Activated CD8-positive, alpha-beta memory T cell treated with anti-CD3 and anti-CD28 coated beads, Interleukin-2, amount 50 U/mL, for 4 hours (primary cell): ENCODE measurements around the gene CIDEB.

Source experiments
- DNase-seq: peaks from one replicate; pipeline ENCODE4 v3.0.0-alpha.2; 2020

CIDEB gene

DNA sequence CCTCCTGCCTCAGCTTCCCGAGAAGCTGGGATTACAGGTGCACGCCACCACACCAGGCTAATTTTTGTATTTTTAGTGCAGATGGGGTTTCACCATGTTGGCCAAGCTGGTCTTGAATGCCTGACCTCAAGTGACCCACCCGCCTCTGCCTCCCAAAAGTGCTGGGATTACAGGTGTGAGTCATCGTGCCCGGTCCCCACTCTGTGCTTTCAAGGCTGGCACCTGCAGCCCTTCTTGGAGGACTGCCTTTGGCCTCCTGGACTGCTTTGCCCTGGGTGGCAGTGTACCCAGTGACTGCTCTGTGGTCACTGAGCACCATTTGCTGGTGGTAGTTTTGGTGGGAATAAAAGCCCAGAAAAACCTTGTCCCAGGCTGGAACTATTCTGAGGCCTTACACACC, 20.8 kb downstream of the CIDEB start:
- no peak for DNase-seq

DNA sequence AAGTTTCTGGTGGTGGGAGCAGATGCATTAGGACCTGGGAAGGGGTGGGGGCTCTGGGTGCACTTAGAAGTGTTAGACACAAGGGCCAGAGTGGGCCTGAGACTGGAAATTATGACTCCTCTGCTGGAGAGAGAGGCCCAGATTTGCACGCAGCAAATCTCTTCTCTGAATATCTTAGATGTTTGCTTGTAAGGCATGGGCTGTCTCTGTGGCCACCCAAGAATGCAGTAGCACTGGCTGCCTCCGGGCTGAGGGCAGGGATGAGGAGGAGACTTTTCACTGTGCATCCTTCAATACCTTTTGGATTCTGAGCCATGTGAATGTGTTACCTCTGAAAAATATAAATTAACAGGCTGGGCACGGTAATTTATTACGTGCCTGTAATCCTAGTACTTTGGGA, 22.4 kb downstream of the CIDEB start:
- no peak for DNase-seq

DNA sequence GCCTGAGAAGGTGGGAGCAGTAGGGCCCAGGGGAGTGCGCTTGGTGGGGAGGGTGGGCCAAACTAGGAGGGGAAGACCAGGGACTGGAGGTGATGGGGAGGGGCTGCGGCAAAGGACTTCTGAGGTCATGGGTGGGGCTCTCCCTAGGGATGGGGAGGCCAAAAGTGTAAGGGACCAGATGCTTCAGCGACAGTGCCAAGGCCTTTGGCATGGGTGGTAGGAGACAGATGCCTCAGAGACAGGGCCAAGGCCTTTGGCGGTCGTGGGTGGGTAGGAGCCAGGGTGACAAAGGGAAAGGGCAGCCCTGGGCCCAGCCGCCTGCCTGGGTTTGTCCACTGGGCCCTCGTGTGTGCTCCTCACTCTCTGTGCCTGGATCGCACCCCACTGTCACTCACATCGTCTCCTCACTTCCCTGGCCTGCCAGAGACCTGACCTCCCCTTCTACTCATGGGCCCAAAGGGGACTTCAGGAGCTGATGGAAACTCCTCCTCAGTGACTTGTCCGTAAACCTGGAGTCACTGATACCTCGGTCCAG, 23.2 kb downstream of the CIDEB start:
- DNase-seq, result no peak

DNA sequence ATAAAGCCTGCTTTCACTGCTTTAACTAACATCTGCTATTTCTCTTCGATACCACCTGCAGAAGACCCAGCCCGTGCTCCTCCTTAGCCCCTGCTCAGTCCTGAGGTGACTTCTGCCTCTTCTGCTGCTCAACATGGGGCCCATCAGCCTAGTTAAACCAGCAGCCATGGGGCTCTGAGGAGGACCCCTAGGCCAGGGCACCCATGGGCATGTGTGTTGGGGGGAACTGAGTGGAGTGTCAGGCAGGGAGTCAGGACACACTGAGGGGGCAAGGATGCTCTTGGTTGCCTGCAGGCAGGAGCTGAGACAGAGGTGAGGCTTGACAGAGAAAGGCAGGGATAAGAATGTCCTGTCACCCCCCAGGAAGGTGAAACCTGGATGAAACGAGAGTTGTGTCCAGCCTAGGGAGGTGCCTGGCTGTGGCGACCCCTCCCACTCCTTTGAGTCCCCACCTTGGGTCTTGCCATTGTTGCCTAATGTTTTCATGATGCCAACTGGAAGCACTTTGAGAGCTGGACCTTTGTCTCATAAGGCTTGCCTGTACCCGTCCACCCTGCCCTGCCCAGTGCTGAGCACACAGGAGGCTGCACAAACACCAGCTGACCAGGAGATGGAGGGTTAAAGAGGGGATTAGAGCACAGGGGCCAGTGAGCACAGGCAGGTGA, 23.8 kb downstream of the CIDEB start:
- no peak for DNase-seq

DNA sequence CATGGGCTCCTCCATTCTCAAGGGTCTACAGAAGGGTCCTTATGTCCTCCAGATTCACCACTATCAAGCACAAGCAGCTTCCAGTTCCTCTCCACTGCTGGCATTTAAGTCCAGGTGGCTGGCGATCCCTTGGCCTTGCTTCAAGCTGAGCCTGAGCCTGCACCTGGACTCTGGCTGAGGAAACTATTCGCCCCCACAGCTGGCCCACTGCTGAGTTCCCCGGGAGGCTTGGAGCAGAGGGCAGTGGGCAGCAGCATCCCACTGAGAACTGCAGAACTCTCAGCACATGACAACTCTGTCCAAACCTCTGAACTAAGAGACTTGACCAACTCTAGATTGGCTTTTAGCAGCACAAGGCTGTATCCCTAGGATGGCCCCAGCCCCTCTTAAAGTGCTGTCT, 25.0 kb downstream of the CIDEB start:
- no peak for DNase-seq

DNA sequence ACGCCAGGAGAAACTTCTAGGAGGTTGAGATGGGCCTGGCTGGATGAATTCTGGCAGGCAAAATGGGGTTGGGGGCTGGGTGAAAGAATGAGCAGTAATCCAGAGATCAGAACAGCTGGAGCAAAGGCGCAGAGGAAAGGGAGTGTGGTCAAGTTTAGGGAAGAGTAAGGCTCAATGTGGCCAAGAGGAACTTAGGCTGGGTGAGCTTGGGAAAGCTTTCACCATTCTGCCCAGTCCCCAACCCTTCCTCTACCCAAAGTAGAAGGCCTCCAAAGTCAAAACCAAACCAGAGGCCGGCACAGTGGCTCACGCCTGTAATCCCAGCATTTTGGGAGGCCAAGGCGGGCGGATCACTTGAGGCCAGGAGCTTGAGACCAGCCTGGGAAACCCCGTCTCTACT, 26.1 kb downstream of the CIDEB start:
- no peak for DNase-seq

DNA sequence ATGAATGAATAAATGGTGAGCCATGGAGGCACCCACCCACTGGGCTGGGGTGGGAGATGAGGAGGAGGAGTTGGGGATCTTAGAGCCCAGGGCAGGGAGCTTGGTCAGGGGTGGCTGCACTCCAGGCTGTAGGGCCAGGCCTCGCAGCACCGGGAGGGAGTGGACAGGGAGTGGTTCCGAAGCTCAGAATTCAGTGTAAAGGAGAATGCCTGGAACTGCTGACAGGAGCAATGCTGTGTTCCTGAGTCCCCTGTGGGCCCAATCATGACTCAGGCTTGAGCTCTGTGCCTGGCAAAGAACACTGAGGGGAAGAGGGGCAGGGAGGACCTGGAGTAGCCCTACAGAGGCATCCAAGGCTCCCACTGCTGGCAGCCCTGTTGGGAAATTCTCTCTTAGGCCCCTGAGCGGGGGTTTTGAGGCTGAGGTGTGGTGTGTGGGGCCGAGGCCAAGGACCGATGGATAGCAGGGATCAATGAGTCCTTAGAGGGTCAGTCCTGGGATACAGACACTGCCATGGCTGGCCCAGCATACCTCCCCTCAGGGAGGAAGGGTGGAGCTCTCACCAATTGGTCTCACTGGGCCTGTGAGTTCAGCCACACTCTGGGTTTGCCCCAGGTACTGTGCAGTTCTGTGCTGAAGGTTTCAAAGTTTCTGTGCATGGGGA, 26.8 kb downstream of the CIDEB start:
- no peak for DNase-seq

DNA sequence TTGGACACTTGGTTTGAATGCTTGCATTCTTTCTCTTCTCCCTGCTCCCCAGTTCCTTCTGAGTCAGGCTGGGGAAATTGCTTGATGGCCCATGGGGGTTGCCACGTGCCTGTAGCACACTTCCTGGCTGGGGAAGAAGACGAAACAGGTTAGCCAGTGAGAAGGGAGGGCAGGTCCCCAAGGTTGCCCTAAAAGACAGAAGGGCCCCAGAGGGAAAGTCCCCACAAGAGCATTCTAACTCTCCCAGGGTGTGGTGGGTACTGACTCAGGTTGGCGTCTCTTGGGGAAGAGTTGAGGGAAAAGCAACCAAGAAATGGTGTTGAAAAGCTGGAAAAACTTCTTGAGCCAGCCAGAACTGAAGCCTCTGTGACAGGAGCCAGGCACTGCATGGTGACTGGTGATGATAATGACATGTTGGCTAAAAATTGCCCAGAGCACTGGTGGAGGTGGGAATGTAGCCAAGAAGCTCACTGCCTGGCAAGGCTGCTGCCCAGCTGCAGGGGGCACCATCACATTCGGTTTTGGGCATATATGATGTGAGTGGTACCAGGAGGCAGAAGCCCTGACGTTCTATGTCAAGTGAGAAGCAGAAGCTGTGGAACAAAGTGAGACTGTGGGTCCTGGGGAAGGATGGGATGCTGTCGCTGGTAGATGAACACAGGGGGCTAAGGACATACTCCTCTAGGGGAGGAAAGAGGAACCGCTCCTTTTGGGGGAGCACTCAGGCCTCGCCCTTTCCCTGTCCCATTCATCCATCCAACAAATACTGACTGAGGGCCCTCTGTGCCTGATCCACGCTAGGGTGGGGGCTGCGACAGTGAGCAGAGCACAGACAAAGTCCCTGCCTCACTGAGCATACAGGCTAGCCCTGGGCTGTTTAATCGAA, 28.2 kb downstream of the CIDEB start:
- DNase-seq, result peak; percentile 28

DNA sequence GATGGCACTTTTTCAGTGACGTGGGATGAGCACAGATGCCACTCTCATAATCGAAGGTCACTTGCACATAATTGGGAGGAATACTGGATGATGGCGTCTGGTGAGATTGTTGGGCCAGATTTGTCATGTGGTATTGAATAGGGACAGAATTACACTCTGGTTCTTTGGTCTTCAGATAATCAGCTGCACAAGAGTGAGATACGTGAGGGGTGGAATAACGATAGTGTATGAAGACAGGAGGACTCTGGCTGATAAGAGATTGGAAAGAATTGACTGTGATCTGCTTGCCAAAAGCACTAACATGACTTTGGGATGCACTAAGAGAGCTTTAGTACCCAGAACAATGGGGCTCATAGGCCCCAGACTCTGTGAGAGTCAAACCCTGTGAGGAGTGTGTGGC, 29.4 kb downstream of the CIDEB start:
- DNase-seq, result no peak

DNA sequence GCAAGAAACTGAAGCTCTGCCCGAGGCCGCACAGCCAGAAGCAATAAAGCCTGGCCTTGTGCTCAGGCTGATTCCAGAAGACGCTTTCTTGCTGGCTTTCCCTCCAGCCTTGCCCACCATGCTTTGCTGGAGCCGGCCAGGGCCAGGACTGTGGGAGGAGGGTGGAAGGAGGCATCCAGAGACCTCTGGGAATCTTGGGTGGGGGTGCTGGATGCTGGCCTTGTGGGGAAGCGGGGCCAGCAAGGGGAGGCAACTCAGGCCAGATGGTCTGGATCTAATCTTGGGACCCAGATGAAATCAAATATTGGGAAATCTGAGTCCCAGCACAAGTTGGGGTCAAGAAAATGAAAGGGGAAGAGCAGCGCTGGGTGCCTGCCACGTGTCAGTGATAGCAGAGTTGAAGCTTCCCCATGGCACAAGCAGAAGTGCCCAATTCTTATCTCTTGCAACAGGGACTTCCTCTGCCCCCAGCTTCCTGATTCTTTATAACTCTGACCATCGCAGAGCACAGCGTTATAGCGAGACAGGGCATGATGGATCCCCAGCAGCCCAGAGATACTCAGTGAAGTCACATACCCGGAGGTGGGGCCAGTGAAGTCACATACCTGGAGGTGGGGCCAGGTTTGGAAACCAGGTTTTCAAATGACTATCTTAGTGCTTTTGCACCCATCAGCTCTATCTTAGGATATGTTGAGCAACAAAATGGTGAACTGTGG, 30.0 kb downstream of the CIDEB start:
- DNase-seq, result no peak

DNA sequence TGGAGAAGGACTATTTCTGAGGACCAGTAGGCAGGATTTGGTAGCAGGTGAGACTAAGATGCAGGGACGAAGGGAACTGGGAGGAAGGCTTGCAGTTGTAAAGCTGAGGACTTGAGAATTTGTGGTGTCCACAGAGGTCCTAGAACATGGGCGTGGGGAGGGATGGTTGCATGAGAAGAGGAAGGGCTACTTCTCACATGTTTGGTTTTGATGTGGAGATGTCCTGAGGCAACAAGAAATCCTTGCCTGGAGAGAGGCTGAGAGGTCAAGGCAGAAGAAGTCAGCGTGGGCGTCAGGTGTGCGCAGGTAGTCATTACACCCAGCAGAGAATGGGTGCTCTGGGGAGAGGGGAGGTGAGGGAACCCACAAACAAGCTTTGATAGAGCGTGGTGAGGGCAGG, 30.7 kb downstream of the CIDEB start:
- DNase-seq, result no peak

DNA sequence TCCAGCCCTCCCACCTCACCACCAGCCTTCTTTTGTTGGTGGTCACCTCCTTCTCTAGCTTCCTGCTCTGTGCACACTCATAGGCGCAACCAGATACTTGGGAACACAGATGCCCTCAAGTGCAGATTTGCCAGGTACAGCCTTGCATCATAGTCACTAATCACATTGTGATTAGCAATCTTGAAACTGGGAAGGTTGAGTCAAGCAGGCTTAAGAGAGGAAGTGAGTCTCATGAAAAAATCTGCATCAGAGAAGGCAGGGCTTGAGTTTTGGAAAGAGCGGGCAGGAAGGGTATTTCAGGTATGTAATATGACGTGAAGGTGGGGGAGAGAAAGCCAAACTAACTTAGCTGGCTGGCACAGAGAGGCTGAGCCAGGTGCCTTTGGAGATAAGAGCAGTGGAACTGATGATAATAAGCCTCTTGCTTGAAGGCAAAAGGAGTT, 33.7 kb downstream of the CIDEB start:
- no peak for DNase-seq

DNA sequence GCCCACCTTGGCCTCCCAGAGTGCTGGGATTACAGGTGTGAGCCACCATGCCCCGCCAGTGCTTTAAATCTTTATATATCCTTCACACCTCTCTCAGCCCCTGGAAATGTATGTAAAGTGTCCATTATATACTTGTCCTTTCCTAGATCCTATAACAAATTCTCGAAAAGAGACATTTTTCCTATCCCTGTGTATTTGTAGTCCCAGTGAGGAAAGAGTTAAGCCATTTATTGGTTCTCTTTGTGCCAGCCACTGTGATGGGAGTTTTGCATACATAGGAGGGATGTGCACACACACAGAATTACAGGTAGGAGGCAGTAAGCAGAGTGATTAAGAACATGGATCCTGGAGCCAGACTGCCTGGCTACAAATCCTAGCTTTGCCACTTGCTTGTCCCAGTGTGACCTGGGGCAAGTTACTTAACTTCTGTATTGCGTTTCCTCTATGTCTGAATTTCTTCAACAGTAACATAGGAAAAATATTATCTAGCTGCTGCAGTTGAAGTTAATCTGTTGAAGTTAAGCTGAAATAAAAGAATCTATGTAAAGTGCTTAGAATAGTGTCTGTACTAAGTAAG, 34.3 kb downstream of the CIDEB start:
- DNase-seq, result no peak

DNA sequence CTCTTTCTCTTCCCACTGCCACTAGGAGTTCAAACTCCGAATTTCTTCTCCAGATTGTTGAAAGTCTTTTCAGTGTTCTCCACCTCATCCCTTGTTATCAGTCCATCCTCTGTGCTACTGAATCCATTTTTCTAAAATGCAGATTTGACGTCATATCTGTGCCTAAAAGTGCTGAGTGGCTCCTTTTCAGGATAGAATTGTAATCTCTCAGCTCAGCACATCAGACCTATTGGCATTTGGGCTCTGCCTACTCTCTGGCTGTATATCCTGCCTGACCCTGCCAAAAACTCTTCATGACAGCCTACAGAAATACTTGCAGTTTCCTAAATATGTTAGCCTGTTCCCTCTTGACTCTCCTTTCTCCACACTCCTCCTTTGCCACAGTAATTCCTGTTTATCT, 35.3 kb downstream of the CIDEB start:
- DNase-seq, result no peak

DNA sequence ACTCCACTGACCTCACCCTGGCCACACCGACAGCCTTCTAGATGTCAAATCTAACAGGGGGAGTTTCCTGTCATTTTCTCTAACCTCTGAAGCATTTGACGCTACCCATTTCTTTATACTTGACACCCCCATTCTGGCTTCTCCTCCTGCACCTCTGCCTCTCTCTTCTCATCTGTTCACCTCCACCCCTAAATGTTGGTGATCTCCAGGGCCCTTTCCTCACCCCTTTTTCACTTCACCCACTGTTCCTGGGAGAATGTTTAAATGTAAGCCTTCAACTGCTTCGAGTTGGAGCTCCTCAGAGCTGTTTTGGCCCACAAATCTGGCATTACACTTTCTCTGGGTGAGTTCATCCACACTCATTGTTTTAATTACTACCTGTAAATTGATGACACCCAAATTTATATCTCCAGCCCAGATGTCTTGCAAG, 35.9 kb downstream of the CIDEB start:
- DNase-seq, result no peak

DNA sequence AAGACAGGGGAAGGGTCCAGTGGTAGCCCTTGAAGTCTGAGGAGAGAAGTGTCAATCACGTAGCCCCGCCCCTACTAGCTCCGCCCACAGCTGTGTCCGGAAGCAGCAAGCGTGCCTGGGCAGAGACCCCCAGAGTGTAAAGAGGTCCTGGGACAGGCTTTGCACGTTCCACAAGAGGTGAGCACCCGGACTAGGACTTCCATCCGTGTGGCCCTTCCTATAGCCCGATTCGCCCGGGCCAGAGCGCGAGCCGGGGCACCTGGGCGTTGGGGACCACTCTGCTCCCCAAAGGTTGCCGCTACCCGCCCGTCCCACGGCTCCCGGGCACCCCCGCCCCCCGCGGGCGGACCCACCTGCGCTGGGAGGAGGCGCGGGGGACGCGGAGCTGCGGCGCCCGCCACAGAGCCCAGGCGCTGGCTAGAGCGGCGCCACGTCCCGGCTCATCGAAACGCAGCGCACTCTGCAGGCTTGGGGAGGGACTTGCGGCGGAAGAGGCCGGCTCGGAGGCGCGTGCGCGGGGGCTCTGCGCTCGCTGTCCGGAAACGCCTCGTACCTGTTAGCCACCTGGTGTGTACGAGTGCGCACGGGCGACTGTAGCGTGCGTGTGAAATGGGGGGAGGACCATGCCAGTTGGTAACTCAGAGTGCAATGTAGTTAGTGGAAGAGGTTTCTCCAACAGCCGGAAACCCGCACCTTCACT, 36.5 kb downstream of the CIDEB start, which contains the start of gene RABGGTA:
Gene RABGGTA (minus strand): TSS at position 464 of the 700 bp plus-strand sequence. CDS start 482 bp downstream, outside the sequence.
- peak; percentile 89 for DNase-seq

DNA sequence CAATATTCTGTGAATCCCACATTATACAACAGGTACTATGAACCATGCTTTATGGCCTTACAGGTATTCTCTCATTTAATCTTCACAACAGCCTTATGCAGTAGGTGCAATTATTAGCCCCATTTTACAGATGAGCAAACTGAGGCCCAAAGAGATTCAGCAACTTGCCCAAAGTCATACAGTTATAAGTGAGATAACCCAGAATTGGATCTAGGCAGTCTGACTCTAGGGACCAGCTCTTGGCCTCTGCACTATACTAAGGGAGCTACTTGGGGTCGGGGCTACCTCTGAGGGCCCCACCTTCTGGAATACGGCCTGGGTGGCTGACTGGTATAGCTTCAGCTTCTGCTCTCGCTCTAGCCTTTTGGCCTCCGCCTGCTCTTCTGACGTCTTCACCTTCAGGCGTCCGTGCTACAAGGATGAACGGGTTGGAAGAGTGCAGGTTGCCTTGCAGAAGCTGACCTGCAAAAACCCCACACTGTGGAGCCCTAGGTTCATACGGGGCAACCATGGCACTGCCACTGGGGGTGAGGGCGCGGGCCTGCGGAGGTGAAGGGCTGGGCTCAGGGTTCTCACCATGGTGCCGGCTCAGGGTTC, 37.1 kb downstream of the CIDEB start:
- DNase-seq, result no peak

DNA sequence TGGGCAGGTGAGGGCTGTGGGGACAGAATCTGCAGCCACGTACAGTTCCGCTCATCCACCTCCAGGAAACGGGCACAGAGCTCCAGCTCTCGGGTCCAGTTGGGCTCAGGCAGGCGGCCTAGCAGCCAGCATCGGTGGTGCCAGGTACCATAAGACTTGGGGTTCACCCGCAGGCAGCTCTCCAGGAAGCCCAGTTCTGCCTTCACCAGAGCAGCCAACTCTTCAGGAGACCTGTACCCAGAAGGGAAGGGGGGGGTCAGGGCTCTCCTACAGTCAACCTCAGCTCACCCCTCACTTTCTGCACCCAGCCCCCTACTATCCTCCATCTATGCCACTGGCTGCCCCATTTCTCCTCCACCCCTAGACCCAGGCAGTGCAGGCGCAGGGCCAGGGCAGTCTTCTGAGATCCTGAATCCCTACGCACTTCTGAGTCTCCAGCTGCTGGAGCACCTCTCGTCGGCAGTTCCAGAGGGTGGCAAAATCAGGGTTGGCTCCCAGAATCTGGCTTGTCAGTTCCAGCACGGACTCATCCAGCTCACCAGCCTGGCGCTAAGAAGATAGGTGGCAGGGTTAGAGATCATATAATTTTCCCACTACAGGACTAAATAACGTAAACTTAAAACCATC, 37.8 kb downstream of the CIDEB start:
- DNase-seq, result no peak

DNA sequence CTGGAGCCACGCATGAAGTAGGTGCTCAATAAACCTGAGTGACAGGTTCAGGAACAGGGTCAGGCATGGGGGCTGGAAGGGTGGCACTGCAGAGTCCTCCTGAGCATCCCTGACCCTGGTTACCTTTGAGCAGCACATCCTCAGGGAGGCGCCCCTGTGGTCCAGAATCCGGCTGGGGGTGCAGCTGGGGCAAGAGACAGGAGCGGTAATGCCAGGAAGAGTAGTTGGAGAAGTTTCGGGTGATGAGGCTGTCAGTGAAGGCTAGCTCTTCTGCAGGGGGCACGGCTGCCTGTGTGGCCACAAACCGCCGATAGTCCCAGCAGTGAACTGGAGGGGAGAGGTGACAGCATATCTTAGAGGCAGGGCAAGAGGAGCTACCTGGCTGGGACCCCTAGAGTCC, 38.4 kb downstream of the CIDEB start:
- no peak for DNase-seq

DNA sequence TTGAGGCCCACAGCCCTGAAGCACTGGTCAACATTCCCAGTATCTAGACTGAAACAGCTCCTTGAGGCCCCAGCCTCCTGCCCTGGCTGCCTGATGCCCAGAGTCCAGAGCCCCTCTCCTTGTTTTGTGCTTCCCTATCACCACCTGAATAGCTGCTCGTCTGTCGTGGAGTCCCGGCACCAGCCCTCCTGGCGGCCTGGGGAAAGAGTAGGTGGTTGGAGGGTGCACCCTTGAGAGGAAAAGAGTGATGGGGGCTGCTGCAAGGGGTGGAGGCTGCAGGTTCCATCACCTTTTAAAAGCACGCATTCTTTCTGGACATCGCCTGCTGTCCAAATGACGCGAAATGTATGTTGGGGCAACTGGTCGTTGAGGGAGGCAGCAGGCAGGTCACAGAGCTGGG, 39.6 kb downstream of the CIDEB start:
- DNase-seq, result no peak

DNA sequence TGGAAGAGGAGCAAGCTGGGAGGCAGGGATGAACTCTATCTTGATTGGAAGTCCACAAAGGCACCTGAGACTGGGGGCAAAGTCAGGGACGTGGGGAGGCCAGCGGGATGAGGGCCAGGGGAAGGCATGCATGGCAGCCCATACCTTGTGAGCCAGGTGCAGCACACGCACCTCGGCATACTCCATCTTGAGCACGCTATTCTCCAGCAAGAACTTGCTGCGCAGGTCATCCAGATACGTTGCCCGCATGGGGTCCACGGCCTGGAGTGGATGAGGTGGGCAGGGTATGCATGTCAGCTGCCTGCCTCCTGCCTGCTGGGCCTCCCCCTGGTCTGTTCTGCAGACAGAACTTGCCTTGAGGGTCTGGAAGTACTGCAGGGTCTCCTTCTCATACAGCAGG, 40.3 kb downstream of the CIDEB start:
- DNase-seq, result no peak
